ENCODE results near the gene TSPAN1. TPM values are rescaled to one million over a fixed set of nuclear protein-coding genes. Genes with fewer than 3 reads are reported as not detected.
A peak's percentile ranks its signal among the peaks of the same experiment; 100 is the strongest.

TSPAN1 gene
- total RNA-seq, 1 donor from 2014 or later: 1.7 TPM

GRCh38 chr1:46137916-46138315 lies 37.0 kb upstream of the TSPAN1 start:
- Histone ChIP-seq H3K27ac (ENCODE audit: low read depth, low read length) (no peak overlapping the region), H3K79me2 (ENCODE audit: insufficient read depth, low read length) (no peaks in the 10 kb centered on the region), H3K4me1 (ENCODE audit: insufficient read depth, low read length) (peaks cover 20% of the 10 kb centered on the region), H3K36me3 (ENCODE audit: insufficient read depth, low read length) (no peaks in the 10 kb centered on the region), H3K9me3 (ENCODE audit: insufficient read depth, low read depth, low read length) (no peaks in the 10 kb centered on the region), H3K9ac (ENCODE audit: low read length) (peak overlapping the region; percentile 53), H2AFZ (ENCODE audit: low read depth, low read length) (peak overlapping the region; percentile 37), H3K4me3 (ENCODE audit: insufficient read depth, low read depth, low read length) (peak overlapping the region; percentile 43), H3K4me2 (ENCODE audit: low read length) (peak overlapping the region; percentile 78), H3K27me3 (ENCODE audit: insufficient read depth, low read length) (no peaks in the 10 kb centered on the region), H4K20me1 (ENCODE audit: insufficient read depth, low read length) (no peaks in the 10 kb centered on the region)
- H3K27me3 Mint-ChIP-seq (ENCODE audit: low read depth, unreplicated experiment): no peaks in the 10 kb centered on the region
- H3K4me1 Mint-ChIP-seq (ENCODE audit: low read depth, unreplicated experiment): peaks cover 21% of the 10 kb centered on the region
- peaks cover 2% of the 10 kb centered on the region for H3K9me3 Mint-ChIP-seq (ENCODE audit: unreplicated experiment)
- H3K27ac Mint-ChIP-seq (ENCODE audit: unreplicated experiment): peak overlapping the region; percentile 68
- TF ChIP-seq EZH2 (IDR thresholded peaks at IDR 0.05; ENCODE audit: insufficient read depth, low read length): no peak
- TF ChIP-seq CTCF (IDR thresholded peaks at IDR 0.05; ENCODE audit: insufficient read depth, low read depth, low read length): no peak
- no peaks in the 10 kb centered on the region for H3K36me3 Mint-ChIP-seq (ENCODE audit: low read depth, unreplicated experiment)
- FAIRE-seq (no peak), DNase-seq (ENCODE audit: low read depth) (peak; percentile 60)
- no peak overlapping the region for H3K4me3 Mint-ChIP-seq (ENCODE audit: unreplicated experiment)

- H3K79me2 ChIP-seq (ENCODE audit: insufficient read depth, low read length): no peaks in the 10 kb centered on the region
- peaks cover 2% of the 10 kb centered on the region for H3K27me3 ChIP-seq (ENCODE audit: insufficient read depth, low read length)
Measured at GRCh38 chr1:46148318-46148717, 26.6 kb upstream of the TSPAN1 start.

More at GRCh38 chr1:46148318-46148717, 26.6 kb upstream of the TSPAN1 start:
- Histone ChIP-seq H3K4me3 (ENCODE audit: insufficient read depth, low read depth, low read length) (no peak overlapping the region), H3K9ac (ENCODE audit: low read length) (no peak overlapping the region), H4K20me1 (ENCODE audit: insufficient read depth, low read length) (no peaks in the 10 kb centered on the region), H3K4me1 (ENCODE audit: insufficient read depth, low read length) (peaks cover 9% of the 10 kb centered on the region), H3K36me3 (ENCODE audit: insufficient read depth, low read length) (no peaks in the 10 kb centered on the region), H3K27ac (ENCODE audit: low read depth, low read length) (no peak overlapping the region), H3K4me2 (ENCODE audit: low read length) (no peak overlapping the region), H3K9me3 (ENCODE audit: insufficient read depth, low read depth, low read length) (no peaks in the 10 kb centered on the region), H2AFZ (ENCODE audit: low read depth, low read length) (no peak overlapping the region)
- H3K4me1 Mint-ChIP-seq (ENCODE audit: low read depth, unreplicated experiment): peaks cover 27% of the 10 kb centered on the region
- no peak overlapping the region for H3K27ac Mint-ChIP-seq (ENCODE audit: unreplicated experiment)
- H3K4me3 Mint-ChIP-seq (ENCODE audit: unreplicated experiment): no peak overlapping the region
- TF ChIP-seq CTCF (IDR thresholded peaks at IDR 0.05; ENCODE audit: insufficient read depth, low read depth, low read length): no peak
- no peak for TF ChIP-seq EZH2 (IDR thresholded peaks at IDR 0.05; ENCODE audit: insufficient read depth, low read length)
- peaks cover 4% of the 10 kb centered on the region for H3K27me3 Mint-ChIP-seq (ENCODE audit: low read depth, unreplicated experiment)
- peaks cover 3% of the 10 kb centered on the region for H3K9me3 Mint-ChIP-seq (ENCODE audit: unreplicated experiment)
- H3K36me3 Mint-ChIP-seq (ENCODE audit: low read depth, unreplicated experiment): no peaks in the 10 kb centered on the region
- FAIRE-seq: no peak
- DNase-seq (ENCODE audit: low read depth): no peak
